GM23338 (cell line): ENCODE data around the gene CRELD1. TPM values are rescaled to one million over a fixed set of nuclear protein-coding genes. Genes with fewer than 3 reads are reported as not detected.

ENCODE experiments used
- ATAC-seq: fragments of 200-7000 bp; cut with Tn5 transposase; 3 replicates; pipeline ENCODE4 v1.9.1; 2020
- DNase-seq: peaks from one replicate; pipeline ENCODE4 v3.0.0-alpha.2; 2015; ENCODE audit warnings: low spot score
- H2AFZ ChIP-seq: fragments of 200-600 bp; sonication (generic); 2 replicates; pipeline ENCODE4 v1.8.0; 2016; ENCODE audit warnings: antibody characterized with exemption, mild to moderate bottlenecking, moderate library complexity
- H3F3A ChIP-seq: fragments of 200-600 bp; sonication (generic); replicated peaks from 2 replicates; pipeline ENCODE4 v1.8.0; 2017; ENCODE audit warnings: antibody characterized with exemption, mixed run types, low read depth
- H3K27ac ChIP-seq: fragments of 200-600 bp; sonication (generic); 2 replicates; pipeline ENCODE4 v1.6.1; 2016; ENCODE audit warnings: low read depth
- H3K27me3 ChIP-seq: fragments of 200-600 bp; sonication (generic); 2 replicates; pipeline ENCODE4 v1.8.0; 2016; ENCODE audit warnings: mild to moderate bottlenecking, mixed run types, moderate library complexity; ENCODE audit not compliant: insufficient read depth
- H3K36me3 ChIP-seq: fragments of 200-600 bp; sonication (generic); 2 replicates; pipeline ENCODE4 v1.8.0; 2016; ENCODE audit warnings: mild to moderate bottlenecking; ENCODE audit not compliant: insufficient read depth
- H3K4me1 ChIP-seq: fragments of 200-600 bp; sonication (generic); 2 replicates; pipeline ENCODE4 v1.8.0; 2016; ENCODE audit warnings: mild to moderate bottlenecking, moderate library complexity; ENCODE audit not compliant: insufficient read depth
- H3K4me2 ChIP-seq: fragments of 200-600 bp; sonication (generic); 2 replicates; pipeline ENCODE4 v1.7.1; 2017; ENCODE audit warnings: mixed run types
- H3K4me3 ChIP-seq: fragments of 200-600 bp; sonication (generic); 2 replicates; pipeline ENCODE4 v1.6.1; 2016; ENCODE audit warnings: mixed run types
- H3K79me2 ChIP-seq: fragments of 200-600 bp; sonication (generic); replicated peaks from 2 replicates; pipeline ENCODE4 v1.8.0; 2017; ENCODE audit warnings: mild to moderate bottlenecking; ENCODE audit not compliant: insufficient read depth
- H3K9me2 ChIP-seq: fragments of 200-600 bp; sonication (generic); 2 replicates; pipeline ENCODE4 v1.8.0; 2017; ENCODE audit not compliant: insufficient read depth
- H4K20me1 ChIP-seq: fragments of 200-600 bp; sonication (generic); replicated peaks from 2 replicates; pipeline ENCODE4 v1.8.0; 2017; ENCODE audit warnings: mild to moderate bottlenecking; ENCODE audit not compliant: insufficient read depth
- H3K27ac Mint-ChIP-seq: 2 replicates; pipeline ENCODE4 v1.8.0; 2020; ENCODE audit warnings: inconsistent platforms, mild to moderate bottlenecking, moderate library complexity, mixed read lengths
- H3K27me3 Mint-ChIP-seq: 3 replicates; pipeline ENCODE4 v1.8.0; 2022; ENCODE audit warnings: low read depth, mild to moderate bottlenecking, moderate library complexity, mixed read lengths, inconsistent platforms; ENCODE audit not compliant: insufficient read depth, poor library complexity
- H3K36me3 Mint-ChIP-seq: 3 replicates; pipeline ENCODE4 v1.8.0; 2021; ENCODE audit warnings: low read depth, mild to moderate bottlenecking, inconsistent platforms, moderate library complexity, mixed read lengths
- H3K4me1 Mint-ChIP-seq: 3 replicates; pipeline ENCODE4 v1.8.0; 2020; ENCODE audit warnings: mild to moderate bottlenecking, inconsistent platforms, mixed read lengths
- H3K4me3 Mint-ChIP-seq: 3 replicates; pipeline ENCODE4 v1.8.0; 2021; ENCODE audit warnings: moderate library complexity, mild to moderate bottlenecking, inconsistent platforms, mixed read lengths
- H3K9me3 Mint-ChIP-seq: 3 replicates; pipeline ENCODE4 v1.8.0; 2020; ENCODE audit warnings: moderate library complexity, mild to moderate bottlenecking, inconsistent platforms, mixed read lengths
- CREB1 ChIP-seq: fragments of 250-450 bp; sonication (Bioruptor Pico); IDR thresholded peaks from 2 replicates; pipeline ENCODE4 v1.5.0; 2020; ENCODE audit warnings: low read depth, mild to moderate bottlenecking, moderate library complexity
- EZH2 ChIP-seq: fragments of 200-600 bp; sonication (generic); IDR thresholded peaks from one replicate; pipeline ENCODE4 v1.8.0; 2017; ENCODE audit warnings: antibody characterized with exemption, mild to moderate bottlenecking, low read depth; ENCODE audit not compliant: unreplicated experiment
- NANOG ChIP-seq: IDR thresholded peaks from 2 replicates; pipeline ENCODE4 v1.6.1; 2016; ENCODE audit warnings: antibody characterized with exemption, borderline replicate concordance
- POLR2AphosphoS5 ChIP-seq: IDR thresholded peaks from 2 replicates; pipeline ENCODE4 v1.6.1; 2016; ENCODE audit warnings: antibody characterized with exemption, low read depth
- REST ChIP-seq: IDR thresholded peaks from one replicate; pipeline ENCODE4 v1.6.1; 2018; ENCODE audit warnings: antibody characterized with exemption; ENCODE audit not compliant: unreplicated experiment
- ZNF331 ChIP-seq: fragments of 250-450 bp; sonication (Bioruptor Pico); IDR thresholded peaks from 2 replicates; pipeline ENCODE4 v1.5.0; 2020; ENCODE audit warnings: low read depth, mild to moderate bottlenecking, moderate library complexity
- polyA plus RNA-seq: library from polyadenylated mRNA; unstranded; fragments of >200 nt; fragmentation: Nextera tagmentation; extraction: Ambion mirVana; gene quantifications from 2 replicates; pipeline ENCODE4 v1.2.1, GENCODE V29; 2016
- total RNA-seq: library from RNA; depleted of rRNA; stranded (reverse); fragments of >200 nt; shearing (Covaris generic); gene quantifications from 2 replicates; pipeline ENCODE4 v1.2.3, GENCODE V29; 2014
- TF ChIP-seq, protein P1 (sequence below), 2 experiments: fragments of 200-600 bp in 1 of 2; sonication (generic) in 1 of 2; conservative IDR thresholded peaks; 2 replicates each; pipeline versions ENCODE4 v1.5.1 to v1.6.1; 2016 to 2017; ENCODE audit warnings: antibody characterized with exemption in 2 of 2, low read depth in 2 of 2, mild to moderate bottlenecking in 2 of 2, moderate library complexity in 1 of 2

CRELD1 gene
- total and polyA plus RNA-seq, 2 experiments from 2014 or later = 11.5 to 13.1 TPM

DNA sequence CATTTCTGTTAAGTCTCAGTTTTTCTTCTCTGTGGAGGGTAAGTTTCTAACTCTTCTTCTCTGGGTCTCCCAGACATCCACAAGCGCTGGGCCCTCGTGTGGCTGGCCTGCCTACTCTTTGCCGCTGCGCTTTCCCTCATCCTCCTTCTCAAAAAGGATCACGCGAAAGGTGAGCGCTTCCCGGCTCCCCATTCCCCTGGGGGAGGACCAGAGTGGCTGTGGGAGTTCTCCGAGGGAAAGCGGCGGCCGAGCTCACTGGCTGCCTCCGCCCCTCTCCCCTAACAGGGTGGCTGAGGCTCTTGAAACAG lies 1.1 kb upstream of the CRELD1 start (continued):
- TF ChIP-seq REST = no peak

DNA sequence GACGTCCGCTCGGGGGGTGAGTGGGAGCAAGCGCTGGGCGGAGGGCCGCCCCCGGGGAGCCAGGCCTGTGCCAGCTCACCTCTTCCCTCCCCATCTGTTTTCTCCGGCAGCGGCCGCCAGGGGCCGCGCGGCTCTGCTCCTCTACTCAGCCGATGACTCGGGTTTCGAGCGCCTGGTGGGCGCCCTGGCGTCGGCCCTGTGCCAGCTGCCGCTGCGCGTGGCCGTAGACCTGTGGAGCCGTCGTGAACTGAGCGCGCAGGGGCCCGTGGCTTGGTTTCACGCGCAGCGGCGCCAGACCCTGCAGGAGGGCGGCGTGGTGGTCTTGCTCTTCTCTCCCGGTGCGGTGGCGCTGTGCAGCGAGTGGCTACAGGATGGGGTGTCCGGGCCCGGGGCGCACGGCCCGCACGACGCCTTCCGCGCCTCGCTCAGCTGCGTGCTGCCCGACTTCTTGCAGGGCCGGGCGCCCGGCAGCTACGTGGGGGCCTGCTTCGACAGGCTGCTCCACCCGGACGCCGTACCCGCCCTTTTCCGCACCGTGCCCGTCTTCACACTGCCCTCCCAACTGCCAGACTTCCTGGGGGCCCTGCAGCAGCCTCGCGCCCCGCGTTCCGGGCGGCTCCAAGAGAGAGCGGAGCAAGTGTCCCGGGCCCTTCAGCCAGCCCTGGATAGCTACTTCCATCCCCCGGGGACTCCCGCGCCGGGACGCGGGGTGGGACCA lies 632 bp upstream of the CRELD1 start:
- Histone ChIP-seq H4K20me1 (no peaks in the 10 kb centered on the region), H3K27ac (no peak overlapping the region), H3K9me2 (no peaks in the 10 kb centered on the region), H3F3A (0 out of 2 replicates have a peak, but pooled peaks cover 5% of the 10 kb centered on the region), H3K36me3 (peaks cover 6% of the 10 kb centered on the region; the same call in 1 of the 2 replicates), H3K27me3 (peaks cover 8% of the 10 kb centered on the region; the same call in 1 of the 2 replicates), H3K79me2 (no peaks in the 10 kb centered on the region; the same call in 1 of the 2 replicates), H3K4me2 (peak overlapping the region; percentile 93), H2AFZ (peak overlapping the region; percentile 95), H3K4me1 (peaks cover 5% of the 10 kb centered on the region), H3K4me3 (peak overlapping the region; percentile 85)
- peaks cover 12% of the 10 kb centered on the region; the same call in 2 of the 3 replicates for H3K9me3 Mint-ChIP-seq
- TF ChIP-seq REST = no peak
- TF ChIP-seq CREB1 = peak; percentile 67
- no peak for TF ChIP-seq POLR2AphosphoS5
- no peak for TF ChIP-seq ZNF331 (CRISPR knock-in tag)
- TF ChIP-seq, protein P1, sequence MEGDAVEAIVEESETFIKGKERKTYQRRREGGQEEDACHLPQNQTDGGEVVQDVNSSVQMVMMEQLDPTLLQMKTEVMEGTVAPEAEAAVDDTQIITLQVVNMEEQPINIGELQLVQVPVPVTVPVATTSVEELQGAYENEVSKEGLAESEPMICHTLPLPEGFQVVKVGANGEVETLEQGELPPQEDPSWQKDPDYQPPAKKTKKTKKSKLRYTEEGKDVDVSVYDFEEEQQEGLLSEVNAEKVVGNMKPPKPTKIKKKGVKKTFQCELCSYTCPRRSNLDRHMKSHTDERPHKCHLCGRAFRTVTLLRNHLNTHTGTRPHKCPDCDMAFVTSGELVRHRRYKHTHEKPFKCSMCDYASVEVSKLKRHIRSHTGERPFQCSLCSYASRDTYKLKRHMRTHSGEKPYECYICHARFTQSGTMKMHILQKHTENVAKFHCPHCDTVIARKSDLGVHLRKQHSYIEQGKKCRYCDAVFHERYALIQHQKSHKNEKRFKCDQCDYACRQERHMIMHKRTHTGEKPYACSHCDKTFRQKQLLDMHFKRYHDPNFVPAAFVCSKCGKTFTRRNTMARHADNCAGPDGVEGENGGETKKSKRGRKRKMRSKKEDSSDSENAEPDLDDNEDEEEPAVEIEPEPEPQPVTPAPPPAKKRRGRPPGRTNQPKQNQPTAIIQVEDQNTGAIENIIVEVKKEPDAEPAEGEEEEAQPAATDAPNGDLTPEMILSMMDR (conservative IDR thresholded peaks at IDR 0.05; ENCODE audit: low read depth in 2 of 2) = peak; percentile 57 to 61
- TF ChIP-seq NANOG = no peak
- TF ChIP-seq EZH2 = no peak
- ATAC-seq (peak; percentile 86), DNase-seq (peak; percentile 88)
- H3K27me3 Mint-ChIP-seq = peaks cover 11% of the 10 kb centered on the region
- H3K4me1 Mint-ChIP-seq = peaks cover 10% of the 10 kb centered on the region
- peak overlapping the region; percentile 89 for H3K4me3 Mint-ChIP-seq
- no peak overlapping the region for H3K27ac Mint-ChIP-seq
- peaks cover 17% of the 10 kb centered on the region for H3K36me3 Mint-ChIP-seq
